GM15510 (cell line): ENCODE results near the gene ANKS3.

Source experiments
- POLR2A ChIP-seq: IDR thresholded peaks from 3 replicates; pipeline ENCODE4 v1.6.1; 2011; ENCODE audit warnings: borderline replicate concordance; ENCODE audit not compliant: insufficient read length; ENCODE audit errors: extremely low read depth

The ANKS3 gene

GRCh38 chr16:4679850-4680636 is 54.0 kb downstream of the ANKS3 start:
- TF ChIP-seq POLR2A = no peak

DNA sequence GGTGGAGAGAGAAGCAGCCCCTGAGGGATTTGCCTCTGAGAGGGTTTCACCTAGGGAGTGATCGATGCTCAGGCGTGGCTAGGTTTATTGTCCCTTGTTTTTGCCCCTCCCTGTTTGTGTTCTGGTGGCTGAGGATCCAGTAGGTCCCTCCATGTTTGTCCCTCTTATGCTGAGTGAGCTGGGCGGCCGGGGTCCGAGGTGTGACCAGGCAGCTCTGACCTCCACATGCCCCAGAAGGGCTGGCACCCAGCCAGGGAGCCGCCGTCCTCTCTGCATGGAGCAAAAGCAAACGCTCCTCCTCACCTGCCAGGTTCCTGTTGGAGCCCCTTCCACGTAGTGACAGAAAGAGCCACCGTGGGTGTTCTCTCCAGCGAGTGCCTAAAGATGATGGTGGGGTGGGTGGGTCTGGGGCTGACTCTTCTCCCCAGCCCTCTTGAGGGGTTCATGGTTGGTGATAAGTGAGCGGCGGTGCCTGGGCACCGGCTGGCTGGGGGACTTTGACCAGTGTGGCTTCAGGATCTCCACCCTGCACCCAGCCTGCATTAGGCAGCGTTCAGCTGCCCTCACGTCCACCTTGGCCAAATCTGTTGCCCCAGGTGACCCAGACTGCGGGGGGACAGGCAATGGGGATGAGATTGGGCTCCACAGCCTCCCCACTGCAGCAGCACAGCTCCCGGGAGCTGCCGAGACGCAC is 54.8 kb downstream of the ANKS3 start:
- TF ChIP-seq POLR2A = no peak

DNA sequence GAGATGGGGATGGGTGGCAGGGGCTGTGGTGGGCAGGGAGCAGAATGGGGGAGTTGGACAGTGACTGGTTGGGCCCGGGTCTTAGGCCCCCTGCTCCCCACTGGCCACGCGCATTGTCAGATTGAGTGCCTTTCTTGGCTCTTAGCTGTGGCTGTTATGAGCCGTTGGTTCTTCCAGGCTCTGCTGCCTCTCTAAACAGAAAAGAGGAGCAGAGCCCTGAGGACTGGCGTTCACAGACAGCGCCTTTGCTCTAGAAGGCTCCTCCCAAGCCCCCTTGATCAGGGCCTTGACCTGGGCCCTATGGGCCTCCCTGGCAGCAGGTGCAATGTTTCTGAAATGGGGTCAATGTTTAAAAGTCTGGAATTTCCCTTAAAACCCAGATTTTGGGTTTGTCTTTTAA is 55.5 kb downstream of the ANKS3 start:
- TF ChIP-seq POLR2A = no peak

DNA sequence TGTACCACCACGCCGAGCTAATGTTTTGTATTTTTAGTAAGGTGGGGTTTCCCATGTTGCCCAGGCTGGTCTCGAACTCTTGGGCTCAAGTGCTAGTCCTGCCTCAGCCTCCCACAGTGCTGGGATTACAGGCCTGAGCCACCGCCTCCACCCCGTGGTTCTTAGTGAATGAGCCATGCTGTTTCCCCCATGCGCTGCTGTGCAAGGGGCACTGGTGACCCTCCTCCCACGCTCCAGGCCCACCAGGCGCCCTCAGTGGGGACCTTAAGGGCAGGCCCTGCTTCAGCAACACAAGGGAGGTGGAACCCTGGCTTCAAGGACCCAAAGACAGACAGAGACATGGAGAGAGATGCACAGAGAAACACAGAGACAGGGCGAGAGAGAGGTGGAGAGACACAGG is 56.1 kb downstream of the ANKS3 start:
- TF ChIP-seq POLR2A = no peak

DNA sequence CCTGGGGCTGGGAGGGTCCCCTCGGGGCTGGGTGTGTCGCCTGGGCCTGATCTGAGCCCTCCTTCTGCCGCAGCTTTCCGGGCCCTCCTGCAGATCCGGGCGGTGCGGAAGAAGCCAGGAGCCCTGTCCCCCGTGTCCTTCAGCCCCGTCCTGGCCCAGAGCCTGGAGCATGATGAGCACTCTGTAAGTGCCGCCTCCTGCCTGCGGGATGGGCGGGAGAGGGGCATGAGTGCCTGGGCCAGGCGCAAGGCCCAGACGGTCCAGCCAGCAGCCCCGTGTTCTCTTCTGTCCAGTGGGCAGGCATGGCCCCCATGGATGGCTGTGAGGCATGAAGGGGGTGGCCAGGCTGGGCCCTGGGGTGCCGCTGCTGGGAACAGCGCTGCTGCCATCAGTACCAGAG is 56.7 kb downstream of the ANKS3 start:
- no peak for TF ChIP-seq POLR2A

DNA sequence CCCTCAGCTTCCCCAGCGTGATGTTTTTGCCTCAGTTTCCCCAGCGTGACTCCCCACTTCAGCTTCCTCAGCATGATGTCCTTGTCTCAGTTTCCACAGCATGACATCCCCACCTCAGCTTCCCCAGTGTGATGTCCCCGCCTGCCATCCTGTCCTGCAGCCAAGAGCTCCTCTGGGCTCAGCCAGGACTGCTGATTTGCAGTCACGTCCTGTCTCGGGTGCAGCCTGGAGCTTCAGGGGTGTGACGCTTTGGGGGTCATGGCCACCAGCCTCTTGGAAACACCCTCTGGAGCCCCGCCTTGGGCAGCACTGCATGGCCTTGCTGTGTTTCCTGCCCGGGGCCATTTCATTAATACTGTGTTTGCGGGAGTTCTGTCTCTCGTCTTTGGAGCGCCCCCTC is 57.2 kb downstream of the ANKS3 start:
- TF ChIP-seq POLR2A = no peak

DNA sequence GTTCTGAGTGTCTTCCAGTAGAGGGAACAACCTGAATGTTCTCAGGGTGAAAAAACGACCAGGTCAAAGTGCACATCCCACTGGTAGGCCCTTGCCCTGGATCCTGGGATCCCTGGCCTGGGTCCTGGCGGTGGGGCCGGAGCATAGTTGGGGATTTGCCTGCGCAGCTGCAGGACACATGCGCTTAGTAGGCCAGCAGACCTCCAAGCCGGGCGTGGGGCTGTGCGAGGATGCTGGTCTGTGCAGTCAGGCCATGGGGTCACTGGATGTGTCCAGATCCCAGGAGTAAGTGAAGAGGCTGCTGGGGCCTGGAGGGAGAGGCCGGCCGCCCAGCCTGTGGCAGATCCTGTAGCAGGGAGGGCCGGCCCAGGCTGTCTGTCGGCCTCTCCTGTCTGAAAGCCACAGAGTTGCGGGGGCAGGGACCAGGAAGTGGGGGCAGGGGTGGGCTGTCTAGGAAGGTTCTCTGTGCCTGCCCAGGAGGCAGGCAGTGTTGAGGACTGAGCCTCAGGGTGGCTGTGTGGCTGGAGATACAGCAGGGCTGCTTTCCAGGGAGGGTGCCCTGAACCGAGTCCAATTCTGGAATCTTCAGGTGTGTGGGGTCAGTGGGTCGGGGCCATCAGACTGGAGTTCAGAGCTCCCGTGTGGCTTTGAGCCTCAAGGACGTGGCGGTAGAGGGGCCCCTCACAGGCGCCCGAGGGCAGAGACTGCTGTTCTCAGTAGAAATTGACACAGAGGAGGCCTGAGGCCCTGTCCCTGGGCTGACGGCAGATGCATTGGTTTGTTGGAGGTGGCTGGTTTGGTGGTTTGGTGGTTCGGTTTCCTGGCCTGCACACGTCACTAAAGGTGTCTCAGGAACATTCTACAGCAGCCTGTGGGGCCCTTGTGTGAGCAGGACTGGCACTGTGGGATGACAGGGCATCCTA is 57.9 kb downstream of the ANKS3 start:
- TF ChIP-seq POLR2A = no peak

- TF ChIP-seq POLR2A = no peak
Measured at GRCh38 chr16:4674926-4675530, 59.0 kb downstream of the ANKS3 start.

- no peak for TF ChIP-seq POLR2A
Measured at GRCh38 chr16:4673387-4674046, 60.6 kb downstream of the ANKS3 start.

GRCh38 chr16:4668313-4668960 is 65.6 kb downstream of the ANKS3 start:
- no peak for TF ChIP-seq POLR2A

- no peak for TF ChIP-seq POLR2A
Measured at GRCh38 chr16:4667203-4667963, 66.7 kb downstream of the ANKS3 start.

DNA sequence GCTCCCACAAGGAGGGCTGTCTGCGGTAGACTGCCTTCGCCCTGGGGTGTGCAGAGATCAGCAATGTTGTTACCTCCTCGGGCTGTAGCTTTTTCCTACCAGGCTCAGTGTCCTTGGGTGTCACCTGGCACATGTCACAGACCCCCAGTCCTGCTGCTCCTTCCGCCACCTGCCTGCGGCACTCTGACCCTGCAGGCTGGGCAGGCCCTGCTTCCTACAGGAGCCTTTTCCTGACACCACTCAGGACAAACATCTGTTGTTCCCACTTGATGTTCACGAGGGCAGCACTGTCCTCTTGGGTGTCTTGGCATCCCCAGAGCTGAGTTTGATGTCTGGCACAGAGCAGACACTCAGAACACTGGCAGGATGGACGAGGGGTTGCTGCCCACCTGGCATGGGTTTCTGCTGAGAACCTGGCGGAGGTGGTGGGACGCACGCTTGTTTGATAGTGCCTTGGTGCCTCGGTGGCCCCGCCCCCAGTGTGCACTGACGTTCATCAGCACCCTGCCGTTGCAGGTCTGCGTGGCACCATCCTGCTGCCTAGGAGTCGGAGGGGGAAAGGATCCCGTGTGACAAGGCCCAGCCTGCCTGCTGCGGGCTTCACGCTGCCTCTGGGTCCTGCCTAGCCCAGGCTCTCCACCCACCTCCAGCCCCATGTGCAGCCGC is 67.4 kb downstream of the ANKS3 start:
- TF ChIP-seq POLR2A = no peak
